ENCODE results near the gene TUBA1C. TPM values are rescaled to one million over a fixed set of nuclear protein-coding genes. Genes with fewer than 3 reads are reported as not detected.
A peak's percentile ranks its signal among the peaks of the same experiment; 100 is the strongest.

Gene TUBA1C
- total and polyA plus RNA-seq, 9 of the 15 experiments (the other 6 are each of a cell fraction or from before 2014, with no cell fraction given): 755 to 3,012 (median 914) TPM

DNA sequence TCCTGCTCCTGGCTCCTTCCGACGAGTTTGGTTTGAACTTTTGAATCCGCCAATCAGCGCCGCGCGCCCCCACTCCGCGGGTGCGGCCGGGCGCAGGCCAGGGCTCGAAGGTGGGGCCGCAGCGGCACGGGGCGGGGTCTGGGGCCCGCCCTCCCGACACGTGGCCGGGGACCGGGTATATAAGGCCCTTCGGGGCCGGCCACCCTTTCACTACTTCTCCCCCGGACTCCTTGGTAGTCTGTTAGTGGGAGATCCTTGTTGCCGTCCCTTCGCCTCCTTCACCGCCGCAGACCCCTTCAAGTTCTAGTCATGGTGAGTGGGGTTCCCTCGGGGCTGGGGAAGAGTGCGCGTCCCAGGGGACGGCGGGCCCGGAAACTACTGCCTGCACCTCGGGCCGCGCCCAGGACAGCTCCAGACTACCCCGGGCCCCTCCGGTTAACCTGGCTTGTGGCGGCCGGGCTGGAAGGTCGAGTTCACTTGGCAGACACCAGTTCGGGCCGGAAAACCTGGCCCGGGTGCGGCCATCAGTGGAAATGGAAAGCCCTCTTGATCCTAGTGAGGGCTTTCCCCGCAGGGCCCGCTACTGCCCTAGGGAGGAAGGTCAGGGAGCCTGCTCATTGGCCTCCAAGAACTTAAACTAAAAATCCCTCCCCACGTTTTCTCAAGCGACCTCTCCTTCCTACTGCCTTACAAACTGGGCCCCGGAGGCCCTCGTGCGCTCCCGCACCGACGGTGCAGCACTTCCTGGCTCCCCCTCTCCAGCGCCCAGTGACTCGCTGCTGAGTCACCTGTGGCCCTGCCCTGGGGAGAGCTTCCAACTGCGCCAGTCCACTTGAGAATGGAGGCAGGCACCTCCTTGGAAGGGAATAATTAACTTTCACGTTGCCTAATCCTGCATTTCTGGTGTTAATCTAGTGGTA, at the start of gene TUBA1C (continued):
- no peak for TF ChIP-seq CBX2 (IDR thresholded peaks at IDR 0.05; ENCODE audit: insufficient read depth, low read length, poor library complexity, severe bottlenecking)
- no peak for TF ChIP-seq TAL1 (IDR thresholded peaks at IDR 0.05)
- TF ChIP-seq IRF2 (CRISPR knock-in tag; IDR thresholded peaks at IDR 0.05): peak; percentile 56; the same call in 1 of the 2 replicates
- no peak for TF ChIP-seq YBX1 (IDR thresholded peaks at IDR 0.05)
- TF ChIP-seq, protein P1, sequence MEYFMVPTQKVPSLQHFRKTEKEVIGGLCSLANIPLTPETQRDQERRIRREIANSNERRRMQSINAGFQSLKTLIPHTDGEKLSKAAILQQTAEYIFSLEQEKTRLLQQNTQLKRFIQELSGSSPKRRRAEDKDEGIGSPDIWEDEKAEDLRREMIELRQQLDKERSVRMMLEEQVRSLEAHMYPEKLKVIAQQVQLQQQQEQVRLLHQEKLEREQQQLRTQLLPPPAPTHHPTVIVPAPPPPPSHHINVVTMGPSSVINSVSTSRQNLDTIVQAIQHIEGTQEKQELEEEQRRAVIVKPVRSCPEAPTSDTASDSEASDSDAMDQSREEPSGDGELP (CRISPR knock-in tag; IDR thresholded peaks at IDR 0.05; ENCODE audit: borderline replicate concordance): peak; percentile 48; the same call in 1 of the 2 replicates
- TF ChIP-seq NCOA4 (IDR thresholded peaks at IDR 0.05; ENCODE audit: partially characterized antibody): no peak
- no peak for TF ChIP-seq MCM5 (IDR thresholded peaks at IDR 0.05; ENCODE audit: low read depth)
- TF ChIP-seq SP2 (IDR thresholded peaks at IDR 0.05; ENCODE audit: extremely low read depth, low read depth, low read length, poor library complexity, severe bottlenecking): no peak
- TF ChIP-seq, protein P2, sequence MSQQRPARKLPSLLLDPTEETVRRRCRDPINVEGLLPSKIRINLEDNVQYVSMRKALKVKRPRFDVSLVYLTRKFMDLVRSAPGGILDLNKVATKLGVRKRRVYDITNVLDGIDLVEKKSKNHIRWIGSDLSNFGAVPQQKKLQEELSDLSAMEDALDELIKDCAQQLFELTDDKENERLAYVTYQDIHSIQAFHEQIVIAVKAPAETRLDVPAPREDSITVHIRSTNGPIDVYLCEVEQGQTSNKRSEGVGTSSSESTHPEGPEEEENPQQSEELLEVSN (IDR thresholded peaks at IDR 0.05; ENCODE audit: borderline replicate concordance in 1 of 2, extremely low read depth in 1 of 2, insufficient read depth in 1 of 2, insufficient read length in 1 of 2, low read depth in 1 of 2, low read length in 1 of 2, poor library complexity in 1 of 2, severe bottlenecking in 1 of 2): peak; percentile 53 to 70
- TF ChIP-seq, protein P3, sequence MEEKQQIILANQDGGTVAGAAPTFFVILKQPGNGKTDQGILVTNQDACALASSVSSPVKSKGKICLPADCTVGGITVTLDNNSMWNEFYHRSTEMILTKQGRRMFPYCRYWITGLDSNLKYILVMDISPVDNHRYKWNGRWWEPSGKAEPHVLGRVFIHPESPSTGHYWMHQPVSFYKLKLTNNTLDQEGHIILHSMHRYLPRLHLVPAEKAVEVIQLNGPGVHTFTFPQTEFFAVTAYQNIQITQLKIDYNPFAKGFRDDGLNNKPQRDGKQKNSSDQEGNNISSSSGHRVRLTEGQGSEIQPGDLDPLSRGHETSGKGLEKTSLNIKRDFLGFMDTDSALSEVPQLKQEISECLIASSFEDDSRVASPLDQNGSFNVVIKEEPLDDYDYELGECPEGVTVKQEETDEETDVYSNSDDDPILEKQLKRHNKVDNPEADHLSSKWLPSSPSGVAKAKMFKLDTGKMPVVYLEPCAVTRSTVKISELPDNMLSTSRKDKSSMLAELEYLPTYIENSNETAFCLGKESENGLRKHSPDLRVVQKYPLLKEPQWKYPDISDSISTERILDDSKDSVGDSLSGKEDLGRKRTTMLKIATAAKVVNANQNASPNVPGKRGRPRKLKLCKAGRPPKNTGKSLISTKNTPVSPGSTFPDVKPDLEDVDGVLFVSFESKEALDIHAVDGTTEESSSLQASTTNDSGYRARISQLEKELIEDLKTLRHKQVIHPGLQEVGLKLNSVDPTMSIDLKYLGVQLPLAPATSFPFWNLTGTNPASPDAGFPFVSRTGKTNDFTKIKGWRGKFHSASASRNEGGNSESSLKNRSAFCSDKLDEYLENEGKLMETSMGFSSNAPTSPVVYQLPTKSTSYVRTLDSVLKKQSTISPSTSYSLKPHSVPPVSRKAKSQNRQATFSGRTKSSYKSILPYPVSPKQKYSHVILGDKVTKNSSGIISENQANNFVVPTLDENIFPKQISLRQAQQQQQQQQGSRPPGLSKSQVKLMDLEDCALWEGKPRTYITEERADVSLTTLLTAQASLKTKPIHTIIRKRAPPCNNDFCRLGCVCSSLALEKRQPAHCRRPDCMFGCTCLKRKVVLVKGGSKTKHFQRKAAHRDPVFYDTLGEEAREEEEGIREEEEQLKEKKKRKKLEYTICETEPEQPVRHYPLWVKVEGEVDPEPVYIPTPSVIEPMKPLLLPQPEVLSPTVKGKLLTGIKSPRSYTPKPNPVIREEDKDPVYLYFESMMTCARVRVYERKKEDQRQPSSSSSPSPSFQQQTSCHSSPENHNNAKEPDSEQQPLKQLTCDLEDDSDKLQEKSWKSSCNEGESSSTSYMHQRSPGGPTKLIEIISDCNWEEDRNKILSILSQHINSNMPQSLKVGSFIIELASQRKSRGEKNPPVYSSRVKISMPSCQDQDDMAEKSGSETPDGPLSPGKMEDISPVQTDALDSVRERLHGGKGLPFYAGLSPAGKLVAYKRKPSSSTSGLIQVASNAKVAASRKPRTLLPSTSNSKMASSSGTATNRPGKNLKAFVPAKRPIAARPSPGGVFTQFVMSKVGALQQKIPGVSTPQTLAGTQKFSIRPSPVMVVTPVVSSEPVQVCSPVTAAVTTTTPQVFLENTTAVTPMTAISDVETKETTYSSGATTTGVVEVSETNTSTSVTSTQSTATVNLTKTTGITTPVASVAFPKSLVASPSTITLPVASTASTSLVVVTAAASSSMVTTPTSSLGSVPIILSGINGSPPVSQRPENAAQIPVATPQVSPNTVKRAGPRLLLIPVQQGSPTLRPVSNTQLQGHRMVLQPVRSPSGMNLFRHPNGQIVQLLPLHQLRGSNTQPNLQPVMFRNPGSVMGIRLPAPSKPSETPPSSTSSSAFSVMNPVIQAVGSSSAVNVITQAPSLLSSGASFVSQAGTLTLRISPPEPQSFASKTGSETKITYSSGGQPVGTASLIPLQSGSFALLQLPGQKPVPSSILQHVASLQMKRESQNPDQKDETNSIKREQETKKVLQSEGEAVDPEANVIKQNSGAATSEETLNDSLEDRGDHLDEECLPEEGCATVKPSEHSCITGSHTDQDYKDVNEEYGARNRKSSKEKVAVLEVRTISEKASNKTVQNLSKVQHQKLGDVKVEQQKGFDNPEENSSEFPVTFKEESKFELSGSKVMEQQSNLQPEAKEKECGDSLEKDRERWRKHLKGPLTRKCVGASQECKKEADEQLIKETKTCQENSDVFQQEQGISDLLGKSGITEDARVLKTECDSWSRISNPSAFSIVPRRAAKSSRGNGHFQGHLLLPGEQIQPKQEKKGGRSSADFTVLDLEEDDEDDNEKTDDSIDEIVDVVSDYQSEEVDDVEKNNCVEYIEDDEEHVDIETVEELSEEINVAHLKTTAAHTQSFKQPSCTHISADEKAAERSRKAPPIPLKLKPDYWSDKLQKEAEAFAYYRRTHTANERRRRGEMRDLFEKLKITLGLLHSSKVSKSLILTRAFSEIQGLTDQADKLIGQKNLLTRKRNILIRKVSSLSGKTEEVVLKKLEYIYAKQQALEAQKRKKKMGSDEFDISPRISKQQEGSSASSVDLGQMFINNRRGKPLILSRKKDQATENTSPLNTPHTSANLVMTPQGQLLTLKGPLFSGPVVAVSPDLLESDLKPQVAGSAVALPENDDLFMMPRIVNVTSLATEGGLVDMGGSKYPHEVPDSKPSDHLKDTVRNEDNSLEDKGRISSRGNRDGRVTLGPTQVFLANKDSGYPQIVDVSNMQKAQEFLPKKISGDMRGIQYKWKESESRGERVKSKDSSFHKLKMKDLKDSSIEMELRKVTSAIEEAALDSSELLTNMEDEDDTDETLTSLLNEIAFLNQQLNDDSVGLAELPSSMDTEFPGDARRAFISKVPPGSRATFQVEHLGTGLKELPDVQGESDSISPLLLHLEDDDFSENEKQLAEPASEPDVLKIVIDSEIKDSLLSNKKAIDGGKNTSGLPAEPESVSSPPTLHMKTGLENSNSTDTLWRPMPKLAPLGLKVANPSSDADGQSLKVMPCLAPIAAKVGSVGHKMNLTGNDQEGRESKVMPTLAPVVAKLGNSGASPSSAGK (IDR thresholded peaks at IDR 0.05): peak; percentile 67
- peak; percentile 61 for TF ChIP-seq ARID1B (IDR thresholded peaks at IDR 0.05)
- no peak; the same call in 1 of the 2 replicates for TF ChIP-seq ZNF57 (CRISPR knock-in tag; IDR thresholded peaks at IDR 0.05)

Measured in K562 (cell line).